Measurements from ENCODE around the gene ADSL.

The ADSL gene

GRCh38 chr22:40406063-40406890 lies 60.0 kb downstream of the ADSL start:
- DNase-seq = no peak

- DNase-seq = no peak
Observed at GRCh38 chr22:40407021-40407761, 60.9 kb downstream of the ADSL start.

GRCh38 chr22:40407831-40408717 lies 61.8 kb downstream of the ADSL start:
- no peak for DNase-seq

- no peak for DNase-seq
Observed at GRCh38 chr22:40408718-40409612, 62.7 kb downstream of the ADSL start.

GRCh38 chr22:40409613-40410113 lies 63.4 kb downstream of the ADSL start:
- no peak for DNase-seq

GRCh38 chr22:40410272-40410671 lies 64.0 kb downstream of the ADSL start:
- DNase-seq = no peak

GRCh38 chr22:40410731-40411505 lies 64.6 kb downstream of the ADSL start:
- DNase-seq = no peak

GRCh38 chr22:40411506-40411861 lies 65.2 kb downstream of the ADSL start:
- no peak for DNase-seq

GRCh38 chr22:40412441-40412840 lies 66.1 kb downstream of the ADSL start:
- no peak for DNase-seq

GRCh38 chr22:40413873-40414272 lies 67.6 kb downstream of the ADSL start:
- DNase-seq = no peak

- no peak for DNase-seq
Observed at GRCh38 chr22:40414311-40414710, 68.0 kb downstream of the ADSL start.

GRCh38 chr22:40414838-40415505 lies 68.7 kb downstream of the ADSL start:
- DNase-seq = no peak

GRCh38 chr22:40415531-40416266 lies 69.4 kb downstream of the ADSL start:
- DNase-seq = no peak

- no peak for DNase-seq
Observed at GRCh38 chr22:40416267-40416570, 69.9 kb downstream of the ADSL start.

- no peak for DNase-seq
Observed at GRCh38 chr22:40416636-40417035, 70.3 kb downstream of the ADSL start.

GRCh38 chr22:40417041-40417440 lies 70.7 kb downstream of the ADSL start:
- no peak for DNase-seq

GRCh38 chr22:40417881-40418280 lies 71.6 kb downstream of the ADSL start:
- DNase-seq = no peak

GRCh38 chr22:40418366-40419201 lies 72.3 kb downstream of the ADSL start:
- DNase-seq = no peak

- DNase-seq = no peak
Observed at GRCh38 chr22:40419718-40420117, 73.4 kb downstream of the ADSL start.
